Tibial nerve (tissue), 4 donors: ENCODE results near the gene RASA2. TPM values are rescaled to one million over a fixed set of nuclear protein-coding genes. Genes with fewer than 3 reads are reported as not detected.

ENCODE experiments used
- DNase-seq, 2 donors: peaks; one replicate each; pipeline ENCODE4 v3.0.0-alpha.2; 2019; ENCODE audit warnings: low spot score in 2 of 2
- H3K27ac ChIP-seq, 4 donors: fragments of 200-600 bp; sonication (generic) in 3 of 4; one replicate each; pipeline ENCODE4 v1.5.1; 2017 to 2019; ENCODE audit warnings: mild to moderate bottlenecking in 1 of 4
- H3K27me3 ChIP-seq, 2 donors: fragments of 200-600 bp; sonication (generic) in 1 of 2; one replicate each; pipeline versions ENCODE4 v1.5.1 to v1.6.0; 2017 to 2019
- H3K36me3 ChIP-seq, 3 donors: fragments of 200-600 bp; sonication (generic); one replicate each; pipeline ENCODE4 v1.5.1; 2018 to 2019
- H3K4me1 ChIP-seq, 4 donors: fragments of 200-600 bp; sonication (generic) in 3 of 4; one replicate each; pipeline ENCODE4 v1.5.1; 2017 to 2019
- H3K4me3 ChIP-seq, 4 donors: fragments of 200-600 bp; sonication (generic) in 3 of 4; one replicate each; pipeline ENCODE4 v1.5.1; 2017 to 2019; ENCODE audit warnings: mild to moderate bottlenecking in 1 of 4, moderate library complexity in 1 of 4
- H3K9me3 ChIP-seq, 4 donors: fragments of 200-600 bp; sonication (generic) in 3 of 4; one replicate each; pipeline ENCODE4 v1.5.1; 2017 to 2019
- EP300 ChIP-seq, 2 donors: sonication (generic); formaldehyde crosslinking; IDR thresholded peaks; one replicate each; pipeline ENCODE4 v1.6.1; 2017; ENCODE audit warnings: antibody characterized with exemption in 2 of 2, mild to moderate bottlenecking in 1 of 2
- POLR2A ChIP-seq, 2 donors: fragments of 450-650 bp; IDR thresholded peaks; one replicate each; pipeline ENCODE4 v1.6.1; 2017; ENCODE audit warnings: antibody characterized with exemption in 2 of 2, mild to moderate bottlenecking in 2 of 2, moderate library complexity in 2 of 2
- WGBS, 2 donors: methylation state at CpG; one replicate each; pipeline ENCODE4 v1.1.5; 2018; 5-methylcytosine and 5-hydroxymethylcytosine counted together
- total RNA-seq, 4 donors: library from RNA; depleted of rRNA; stranded (reverse); fragments of >200 nt; gene quantifications; one replicate each; pipeline ENCODE4 v1.1.0, GENCODE V29; 2016
- TF ChIP-seq, protein P1 (sequence below), 5 experiments: fragments of 200-600 bp in 3 of 5; fragments of 450-650 bp in 2 of 5; sonication (generic) in 3 of 5; IDR thresholded peaks; one replicate each; pipeline ENCODE4 v1.5.1; 2016 to 2019; ENCODE audit warnings: antibody characterized with exemption in 5 of 5, mild to moderate bottlenecking in 3 of 5, moderate library complexity in 2 of 5

Gene RASA2
- total RNA-seq, 4 donors from 2014 or later, result 19.6 to 46.8 (median 37.2) TPM

DNA sequence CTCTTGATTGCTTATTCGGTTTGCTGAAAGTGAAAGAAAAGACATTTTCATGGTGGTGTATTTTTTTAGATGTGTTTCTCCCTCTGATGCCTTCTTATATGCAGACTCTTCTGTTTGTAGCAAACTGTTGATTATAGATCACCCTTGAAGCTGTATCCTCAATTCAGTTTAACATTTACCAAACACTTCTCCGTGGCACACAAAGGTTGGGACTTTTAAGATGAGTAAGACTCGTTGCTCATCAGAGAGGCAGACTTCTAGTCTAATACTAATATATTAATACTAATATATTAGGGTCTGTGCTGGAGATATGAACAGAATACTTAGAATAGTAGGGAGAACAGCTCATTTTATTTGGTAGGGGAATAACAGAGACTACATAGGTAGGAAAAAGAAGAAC, 32.8 kb downstream of the RASA2 start:
- no peaks in the 10 kb centered on the region for H3K27me3 ChIP-seq
- DNase-seq, result no peak
- H3K4me3 ChIP-seq, result no peak overlapping the region
- no peak overlapping the region for H3K27ac ChIP-seq
- no peaks in the 10 kb centered on the region for H3K4me1 ChIP-seq
- 86% methylated on average over 3 of the region's 3 CpGs for WGBS, 2 donors
- H3K9me3 ChIP-seq, result no peaks in the 10 kb centered on the region
- TF ChIP-seq EP300 (IDR thresholded peaks at IDR 0.05), result no peak
- TF ChIP-seq, protein P1, sequence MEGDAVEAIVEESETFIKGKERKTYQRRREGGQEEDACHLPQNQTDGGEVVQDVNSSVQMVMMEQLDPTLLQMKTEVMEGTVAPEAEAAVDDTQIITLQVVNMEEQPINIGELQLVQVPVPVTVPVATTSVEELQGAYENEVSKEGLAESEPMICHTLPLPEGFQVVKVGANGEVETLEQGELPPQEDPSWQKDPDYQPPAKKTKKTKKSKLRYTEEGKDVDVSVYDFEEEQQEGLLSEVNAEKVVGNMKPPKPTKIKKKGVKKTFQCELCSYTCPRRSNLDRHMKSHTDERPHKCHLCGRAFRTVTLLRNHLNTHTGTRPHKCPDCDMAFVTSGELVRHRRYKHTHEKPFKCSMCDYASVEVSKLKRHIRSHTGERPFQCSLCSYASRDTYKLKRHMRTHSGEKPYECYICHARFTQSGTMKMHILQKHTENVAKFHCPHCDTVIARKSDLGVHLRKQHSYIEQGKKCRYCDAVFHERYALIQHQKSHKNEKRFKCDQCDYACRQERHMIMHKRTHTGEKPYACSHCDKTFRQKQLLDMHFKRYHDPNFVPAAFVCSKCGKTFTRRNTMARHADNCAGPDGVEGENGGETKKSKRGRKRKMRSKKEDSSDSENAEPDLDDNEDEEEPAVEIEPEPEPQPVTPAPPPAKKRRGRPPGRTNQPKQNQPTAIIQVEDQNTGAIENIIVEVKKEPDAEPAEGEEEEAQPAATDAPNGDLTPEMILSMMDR (IDR thresholded peaks at IDR 0.05), result no peak
- TF ChIP-seq POLR2A (IDR thresholded peaks at IDR 0.05), result no peak
- H3K36me3 ChIP-seq, result peaks cover 0 to 40% (median 12%) of the 10 kb centered on the region in 3 donors

DNA sequence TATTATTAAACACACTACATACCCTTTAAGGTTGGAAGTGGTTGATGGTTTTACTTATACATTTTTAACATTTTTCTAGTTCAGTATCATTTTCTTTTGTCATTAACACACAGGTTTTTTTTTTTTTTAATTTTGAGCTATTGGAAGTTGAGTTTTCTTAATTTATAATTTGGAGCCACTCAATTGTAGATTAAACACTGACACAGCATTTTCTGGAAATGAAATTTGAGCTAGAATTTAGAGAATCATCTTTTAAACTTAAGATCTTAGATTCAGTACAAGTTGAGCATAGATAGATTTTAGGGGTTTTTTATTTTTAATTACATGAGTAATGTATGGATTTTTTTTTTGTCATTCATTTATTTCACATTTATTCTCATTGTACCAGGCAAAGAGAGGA, 35.0 kb downstream of the RASA2 start:
- Histone ChIP-seq H3K9me3 (no peaks in the 10 kb centered on the region), H3K4me1 (peaks cover 0 to 11% (median 3%) of the 10 kb centered on the region in 4 donors), H3K4me3 (no peak overlapping the region), H3K36me3 (peaks cover 0 to 32% (median 5%) of the 10 kb centered on the region in 3 donors), H3K27me3 (no peaks in the 10 kb centered on the region), H3K27ac (no peak overlapping the region)
- TF ChIP-seq POLR2A (IDR thresholded peaks at IDR 0.05), result no peak
- TF ChIP-seq EP300 (IDR thresholded peaks at IDR 0.05), result no peak
- TF ChIP-seq, protein P1 (IDR thresholded peaks at IDR 0.05), result no peak
- DNase-seq, result no peak

DNA sequence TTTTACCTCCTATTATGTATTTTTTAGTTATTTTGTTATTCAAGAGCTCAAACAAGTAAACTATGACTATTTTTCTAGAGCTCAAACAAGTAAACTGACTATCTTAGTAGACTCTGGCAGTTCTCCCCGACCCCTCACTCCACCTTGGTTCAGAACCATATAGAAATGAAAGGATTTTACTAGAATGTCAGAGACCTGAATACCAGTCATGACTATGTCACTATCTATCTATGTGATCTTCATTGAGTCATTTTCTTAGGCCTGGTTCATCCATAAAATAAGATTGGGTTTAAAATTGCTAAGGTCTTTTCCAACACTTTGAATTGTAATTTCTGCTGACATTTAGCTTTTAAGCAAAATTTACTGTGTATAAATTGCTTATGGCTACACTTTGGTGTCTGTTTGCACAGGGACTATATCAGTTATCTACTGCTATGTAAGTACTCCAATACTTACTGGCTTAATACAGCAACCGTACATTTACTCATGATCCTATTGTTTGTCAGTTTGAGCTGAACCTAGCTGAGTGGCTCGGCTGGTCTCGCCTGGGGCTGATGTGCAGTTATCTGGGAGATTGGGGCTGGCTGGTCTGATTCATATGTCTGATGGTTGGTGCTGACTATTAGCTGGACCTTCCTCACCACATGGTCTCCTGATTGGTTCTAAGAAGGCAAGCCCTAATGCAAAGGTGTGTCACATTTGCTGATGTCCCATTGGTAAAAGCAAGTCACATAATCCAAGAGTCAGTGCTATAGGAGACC, 37.0 kb downstream of the RASA2 start:
- peaks cover 0 to 17% (median 0%) of the 10 kb centered on the region in 3 donors for H3K36me3 ChIP-seq
- no peaks in the 10 kb centered on the region for H3K9me3 ChIP-seq
- no peak overlapping the region for H3K4me3 ChIP-seq
- no peaks in the 10 kb centered on the region for H3K27me3 ChIP-seq
- H3K27ac ChIP-seq, result no peak overlapping the region
- DNase-seq, result no peak
- 94 to 96% methylated on average over 4 of the region's 4 CpGs for WGBS, 2 donors
- peaks cover 0 to 16% (median 3%) of the 10 kb centered on the region in 4 donors for H3K4me1 ChIP-seq
- TF ChIP-seq EP300 (IDR thresholded peaks at IDR 0.05), result no peak
- TF ChIP-seq, protein P1 (IDR thresholded peaks at IDR 0.05), result no peak
- no peak for TF ChIP-seq POLR2A (IDR thresholded peaks at IDR 0.05)

- H3K27me3 ChIP-seq, result no peaks in the 10 kb centered on the region
- peaks cover 0 to 16% (median 0%) of the 10 kb centered on the region in 3 donors for H3K36me3 ChIP-seq
- no peak for TF ChIP-seq POLR2A (IDR thresholded peaks at IDR 0.05)
- TF ChIP-seq, protein P1 (IDR thresholded peaks at IDR 0.05), result no peak
- no peak for TF ChIP-seq EP300 (IDR thresholded peaks at IDR 0.05)
- no peaks in the 10 kb centered on the region for H3K9me3 ChIP-seq
- no peak overlapping the region for H3K27ac ChIP-seq
- peaks cover 0 to 28% (median 4%) of the 10 kb centered on the region in 4 donors for H3K4me1 ChIP-seq
- WGBS, 2 donors, result 48 to 59% methylated on average over 1 of the region's 1 CpG
- DNase-seq, result no peak
- H3K4me3 ChIP-seq, result no peak overlapping the region
These were observed 38.2 kb downstream of the RASA2 start for GRCh38 chr3:141524988-141525387.

DNA sequence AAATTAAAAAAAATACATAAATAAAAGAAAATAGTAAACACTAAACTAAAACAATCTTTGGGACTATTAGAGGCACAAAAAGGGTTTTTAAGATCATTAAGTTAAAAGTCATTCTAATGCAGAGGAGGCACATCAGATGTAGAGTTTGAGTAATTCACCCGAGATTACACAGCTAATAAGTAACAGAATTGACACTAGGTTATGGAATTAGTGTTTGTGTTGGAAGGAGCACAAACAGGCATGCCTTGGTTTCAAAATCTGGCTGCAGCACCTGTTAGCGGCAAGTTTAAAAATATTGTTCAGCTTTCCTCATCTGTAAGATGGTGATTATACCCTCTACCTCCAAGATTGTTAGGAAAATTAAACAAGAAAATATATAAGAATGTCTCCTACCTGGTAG, 39.0 kb downstream of the RASA2 start:
- Histone ChIP-seq H3K27me3 (no peaks in the 10 kb centered on the region), H3K27ac (no peak overlapping the region), H3K4me1 (peaks cover 2 to 36% (median 4%) of the 10 kb centered on the region in 4 donors), H3K9me3 (no peaks in the 10 kb centered on the region), H3K4me3 (no peak overlapping the region), H3K36me3 (peaks cover 0 to 12% (median 0%) of the 10 kb centered on the region in 3 donors)
- TF ChIP-seq POLR2A (IDR thresholded peaks at IDR 0.05) (no peak), EP300 (IDR thresholded peaks at IDR 0.05) (no peak)
- TF ChIP-seq, protein P1 (IDR thresholded peaks at IDR 0.05), result no peak
- DNase-seq, result no peak
- WGBS, 2 donors, result 45 to 73% methylated on average over 2 of the region's 2 CpGs
